ENCODE results near the gene LIME1. TPM values are rescaled to one million over a fixed set of nuclear protein-coding genes. Genes with fewer than 3 reads are reported as not detected.

Gene LIME1
- polyA plus RNA-seq, 3 donors from 2014 or later, result 177 to 227 (median 180) TPM

DNA sequence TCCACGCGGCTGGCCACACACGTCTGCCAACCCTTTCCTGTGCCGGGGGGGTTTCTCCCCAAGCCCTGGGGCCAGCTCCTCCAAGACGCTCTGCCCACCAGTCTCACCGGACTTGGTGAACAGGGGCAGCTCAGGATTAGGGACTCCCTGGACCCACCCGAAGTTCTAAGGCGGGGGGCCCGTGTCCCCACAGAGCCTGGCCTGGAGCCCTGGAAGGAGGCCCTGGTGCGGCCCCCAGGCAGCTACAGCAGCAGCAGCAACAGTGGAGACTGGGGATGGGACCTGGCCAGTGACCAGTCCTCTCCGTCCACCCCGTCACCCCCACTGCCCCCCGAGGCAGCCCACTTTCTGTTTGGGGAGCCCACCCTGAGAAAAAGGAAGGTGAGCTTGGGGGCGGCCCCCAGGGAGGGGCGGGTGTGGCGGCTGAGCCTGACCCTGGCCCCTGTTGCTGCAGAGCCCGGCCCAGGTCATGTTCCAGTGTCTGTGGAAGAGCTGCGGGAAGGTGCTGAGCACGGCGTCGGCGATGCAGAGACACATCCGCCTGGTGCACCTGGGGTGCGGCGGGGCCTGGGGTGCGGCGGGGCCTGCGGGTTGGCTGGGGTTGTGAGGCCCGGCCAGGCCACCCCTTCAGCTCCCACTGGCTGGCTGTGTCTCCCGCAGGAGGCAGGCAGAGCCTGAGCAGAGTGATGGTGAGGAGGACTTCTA lies 5.4 kb downstream of the LIME1 start:
- H3K4me1 Mint-ChIP-seq, result peaks cover 2 to 3% of the 10 kb centered on the region in 2 donors
- no peak for DNase-seq
- peak overlapping the region in 4 of 5 donors; percentile 35 to 61 (median 48) for H3K4me3 Mint-ChIP-seq
- H3K27me3 Mint-ChIP-seq (ENCODE audit: low read depth in 3 of 3), result no peaks in the 10 kb centered on the region
- no peaks in the 10 kb centered on the region for H3K9me3 Mint-ChIP-seq
- H3K36me3 Mint-ChIP-seq, result peaks cover 0 to 4% (median 0%) of the 10 kb centered on the region in 3 donors
- no peak overlapping the region for H3K27ac Mint-ChIP-seq

- Mint-ChIP-seq H3K36me3 (peaks cover 0 to 4% (median 0%) of the 10 kb centered on the region in 3 donors), H3K4me3 (no peak overlapping the region), H3K27ac (no peak overlapping the region), H3K27me3 (ENCODE audit: low read depth in 3 of 3) (no peaks in the 10 kb centered on the region), H3K4me1 (peaks cover 0 to 1% of the 10 kb centered on the region in 2 donors), H3K9me3 (no peaks in the 10 kb centered on the region)
- DNase-seq, result no peak
These were observed 6.0 kb downstream of the LIME1 start for GRCh38 chr20:63742381-63743024.

- H3K9me3 Mint-ChIP-seq, result no peaks in the 10 kb centered on the region
- H3K27me3 Mint-ChIP-seq (ENCODE audit: low read depth in 3 of 3), result no peaks in the 10 kb centered on the region
- no peak overlapping the region for H3K27ac Mint-ChIP-seq
- no peak for DNase-seq
- peaks cover 0 to 1% of the 10 kb centered on the region in 2 donors for H3K4me1 Mint-ChIP-seq
- H3K36me3 Mint-ChIP-seq, result peaks cover 0 to 4% (median 0%) of the 10 kb centered on the region in 3 donors
- no peak overlapping the region for H3K4me3 Mint-ChIP-seq
These were observed 6.9 kb downstream of the LIME1 start for GRCh38 chr20:63743210-63743970.

DNA sequence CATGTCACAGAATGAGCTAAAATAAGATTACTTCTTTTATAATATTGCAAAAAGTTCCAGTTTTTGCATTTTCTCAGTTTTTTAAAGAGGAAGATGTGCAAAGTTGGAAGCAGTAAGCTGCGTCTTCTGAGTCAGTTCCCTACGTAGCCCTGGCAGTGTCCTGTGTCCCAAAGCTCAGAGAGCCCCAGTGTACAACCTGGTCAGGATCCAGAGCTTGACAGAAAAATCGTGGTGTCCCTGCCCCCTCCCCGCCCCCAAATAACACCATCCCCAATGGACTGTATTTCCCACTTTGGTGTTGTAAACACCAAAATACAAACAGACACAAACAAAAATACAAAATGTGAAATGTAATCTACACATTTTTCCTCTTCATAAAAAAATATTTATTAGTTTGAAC lies 7.7 kb downstream of the LIME1 start:
- Mint-ChIP-seq H3K4me1 (peaks cover 0 to 2% of the 10 kb centered on the region in 2 donors), H3K9me3 (no peaks in the 10 kb centered on the region), H3K36me3 (peaks cover 0 to 4% (median 0%) of the 10 kb centered on the region in 3 donors), H3K27me3 (ENCODE audit: low read depth in 3 of 3) (no peaks in the 10 kb centered on the region), H3K27ac (no peak overlapping the region), H3K4me3 (no peak overlapping the region)
- no peak for DNase-seq

- Mint-ChIP-seq H3K4me1 (peaks cover 0 to 4% of the 10 kb centered on the region in 2 donors), H3K4me3 (no peak overlapping the region), H3K9me3 (no peaks in the 10 kb centered on the region), H3K27me3 (ENCODE audit: low read depth in 3 of 3) (no peaks in the 10 kb centered on the region), H3K36me3 (peaks cover 0 to 4% (median 0%) of the 10 kb centered on the region in 3 donors), H3K27ac (no peak overlapping the region)
- DNase-seq, result no peak
These were observed 8.3 kb downstream of the LIME1 start for GRCh38 chr20:63744574-63745423.

- H3K36me3 Mint-ChIP-seq, result peaks cover 0 to 4% (median 0%) of the 10 kb centered on the region in 3 donors
- no peaks in the 10 kb centered on the region for H3K9me3 Mint-ChIP-seq
- H3K27me3 Mint-ChIP-seq (ENCODE audit: low read depth in 3 of 3), result no peaks in the 10 kb centered on the region
- H3K27ac Mint-ChIP-seq, result no peak overlapping the region
- no peak overlapping the region for H3K4me3 Mint-ChIP-seq
- no peak for DNase-seq
- peaks cover under 1 to 7% of the 10 kb centered on the region in 2 donors for H3K4me1 Mint-ChIP-seq
These were observed 9.0 kb downstream of the LIME1 start for GRCh38 chr20:63745424-63745805.

- no peaks in the 10 kb centered on the region for H3K9me3 Mint-ChIP-seq
- no peak for DNase-seq
- no peak overlapping the region for H3K4me3 Mint-ChIP-seq
- peaks cover 8 to 14% of the 10 kb centered on the region in 2 donors for H3K4me1 Mint-ChIP-seq
- peaks cover 0 to 4% (median 0%) of the 10 kb centered on the region in 3 donors for H3K36me3 Mint-ChIP-seq
- peaks cover 0 to 2% (median 0%) of the 10 kb centered on the region in 3 donors for H3K27me3 Mint-ChIP-seq (ENCODE audit: low read depth in 3 of 3)
- H3K27ac Mint-ChIP-seq, result no peak overlapping the region
These were observed 9.7 kb downstream of the LIME1 start for GRCh38 chr20:63745961-63746731.

DNA sequence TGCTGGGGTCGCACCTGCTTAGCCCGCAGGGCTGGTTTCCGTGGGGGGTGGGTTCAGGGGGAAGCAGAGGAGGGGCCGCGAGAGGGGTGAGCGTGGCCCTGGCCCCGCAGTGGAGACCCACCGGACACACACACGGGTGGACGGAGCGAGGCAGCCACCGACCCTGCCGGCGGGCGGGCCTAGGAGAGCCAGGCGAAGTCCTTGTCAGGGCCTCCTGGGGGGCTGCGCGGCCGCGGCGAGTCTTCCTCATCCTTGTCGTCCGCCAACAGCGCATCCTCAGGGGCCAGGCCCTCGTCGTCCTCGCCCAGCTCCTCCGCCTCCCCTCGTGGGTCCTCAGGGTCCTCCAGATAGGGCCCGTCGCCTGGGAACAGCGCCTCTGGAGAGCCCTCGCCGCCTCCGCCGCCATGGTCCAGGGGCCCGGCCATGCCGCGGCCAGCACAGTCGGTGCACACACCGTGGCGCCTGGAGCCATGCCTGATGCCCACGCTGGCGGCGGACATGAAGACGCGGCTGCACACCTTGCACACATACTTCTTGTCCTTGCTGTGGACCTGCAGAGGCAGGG lies 10.4 kb downstream of the LIME1 start:
- no peak overlapping the region for H3K27ac Mint-ChIP-seq
- no peaks in the 10 kb centered on the region for H3K9me3 Mint-ChIP-seq
- H3K4me1 Mint-ChIP-seq, result peaks cover 10 to 16% of the 10 kb centered on the region in 2 donors
- no peak for DNase-seq
- no peak overlapping the region for H3K4me3 Mint-ChIP-seq
- H3K36me3 Mint-ChIP-seq, result peaks cover 0 to 4% (median 0%) of the 10 kb centered on the region in 3 donors
- peaks cover 0 to 2% (median 0%) of the 10 kb centered on the region in 3 donors for H3K27me3 Mint-ChIP-seq (ENCODE audit: low read depth in 3 of 3)

- Mint-ChIP-seq H3K4me1 (peaks cover 10 to 20% of the 10 kb centered on the region in 2 donors), H3K9me3 (no peaks in the 10 kb centered on the region), H3K36me3 (peaks cover 0 to 4% (median 0%) of the 10 kb centered on the region in 3 donors), H3K4me3 (no peak overlapping the region), H3K27ac (no peak overlapping the region), H3K27me3 (ENCODE audit: low read depth in 3 of 3) (peaks cover 0 to 2% (median 0%) of the 10 kb centered on the region in 3 donors)
- DNase-seq, result no peak
These were observed 11.2 kb downstream of the LIME1 start for GRCh38 chr20:63747622-63748069.

DNA sequence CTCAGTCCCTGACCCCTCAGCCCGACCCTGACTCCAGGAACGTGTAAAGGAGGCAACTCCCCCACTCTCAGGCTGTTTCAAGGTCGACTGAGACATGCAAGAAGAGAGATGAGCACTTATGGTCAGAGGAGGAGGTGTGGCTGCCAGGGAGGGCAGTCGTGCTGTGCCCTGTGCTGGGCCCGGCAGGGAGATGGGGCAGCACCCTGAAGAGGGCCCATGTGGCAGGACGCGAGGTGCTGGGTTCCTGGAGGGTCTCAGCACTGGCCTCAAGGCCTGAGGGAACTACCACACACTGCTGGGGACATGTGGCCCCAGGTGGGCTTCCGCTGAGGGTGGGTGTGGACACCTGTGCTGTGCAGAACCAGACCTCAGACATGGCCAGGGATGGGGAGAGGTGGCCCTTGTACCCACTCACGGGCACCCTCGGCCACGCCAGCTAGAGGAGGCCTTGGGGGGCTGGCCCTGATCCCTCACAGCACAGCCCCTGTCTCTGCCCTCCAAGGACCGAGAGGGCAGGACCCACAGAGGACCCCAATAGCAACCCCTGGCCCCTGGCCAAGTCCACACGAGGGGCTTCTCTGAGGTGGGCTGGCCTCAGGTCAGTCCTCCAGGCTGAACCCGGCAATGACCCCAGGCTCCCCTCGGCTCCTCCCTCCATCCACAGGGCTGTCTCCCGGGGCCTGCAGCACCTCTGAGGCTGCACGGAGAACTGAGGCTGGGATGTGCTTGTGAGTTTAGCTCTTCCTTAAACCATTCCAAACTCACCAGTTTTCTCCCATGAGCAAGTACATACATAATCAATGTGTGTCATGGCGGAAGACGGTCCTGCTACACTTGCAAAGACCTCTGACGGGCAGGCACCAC lies 11.8 kb downstream of the LIME1 start:
- peaks cover 0 to 2% (median 0%) of the 10 kb centered on the region in 3 donors for H3K27me3 Mint-ChIP-seq (ENCODE audit: low read depth in 3 of 3)
- H3K9me3 Mint-ChIP-seq, result no peaks in the 10 kb centered on the region
- peaks cover 0 to 4% (median 0%) of the 10 kb centered on the region in 3 donors for H3K36me3 Mint-ChIP-seq
- no peak overlapping the region for H3K27ac Mint-ChIP-seq
- peaks cover 10 to 24% of the 10 kb centered on the region in 2 donors for H3K4me1 Mint-ChIP-seq
- no peak overlapping the region for H3K4me3 Mint-ChIP-seq
- DNase-seq, result no peak

DNA sequence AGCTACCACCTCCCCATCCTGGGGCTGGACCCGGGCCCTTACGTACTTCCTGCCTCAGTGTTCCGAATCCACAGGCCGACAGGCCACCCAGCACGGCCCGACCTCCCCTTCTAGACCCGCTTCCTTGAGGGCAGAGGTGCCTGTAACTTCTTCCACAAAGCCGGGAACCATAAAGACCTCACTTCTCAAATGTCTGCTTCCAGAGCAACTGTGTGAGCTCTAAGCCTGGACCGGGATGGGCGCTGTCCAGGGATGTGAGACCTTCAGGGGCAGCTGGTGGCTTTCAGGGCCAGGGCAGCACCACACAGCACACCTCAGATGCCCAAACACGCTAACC lies 12.4 kb downstream of the LIME1 start:
- Mint-ChIP-seq H3K9me3 (no peaks in the 10 kb centered on the region), H3K36me3 (peaks cover 0 to under 1% (median 0%) of the 10 kb centered on the region in 3 donors), H3K27ac (no peak overlapping the region), H3K4me3 (no peak overlapping the region), H3K27me3 (ENCODE audit: low read depth in 3 of 3) (peaks cover 0 to 2% (median 0%) of the 10 kb centered on the region in 3 donors), H3K4me1 (peaks cover 14 to 29% of the 10 kb centered on the region in 2 donors)
- DNase-seq, result no peak
